Lung (tissue), 12 donors: ENCODE measurements around the gene FCER2. TPM values are rescaled to one million over a fixed set of nuclear protein-coding genes. Genes with fewer than 3 reads are reported as not detected.

Source experiments
- ATAC-seq: fragments of 200-7000 bp; cut with Tn5 transposase; one replicate; pipeline ENCODE4 v1.9.1; 2020; ENCODE audit warnings: moderate number of reproducible peaks; ENCODE audit not compliant: insufficient read depth, low FRiP score
- DNase-seq, 3 donors: peaks; one replicate each; pipeline ENCODE4 v3.0.0-alpha.2; 2013 to 2017
- H3K27ac ChIP-seq, 2 donors: one replicate each; pipeline ENCODE4 v1.5.1; 2013; ENCODE audit warnings: mild to moderate bottlenecking in 2 of 2, moderate library complexity in 2 of 2, control low read depth in 1 of 2, inconsistent platforms in 1 of 2, low read depth in 1 of 2, low read length in 1 of 2
- H3K27me3 ChIP-seq, 3 donors: one replicate each; pipeline ENCODE4 v1.5.1; 2013; ENCODE audit warnings: low read length in 2 of 3; ENCODE audit not compliant: control insufficient read depth in 3 of 3, insufficient read depth in 3 of 3
- H3K36me3 ChIP-seq, 4 donors: one replicate each; pipeline ENCODE4 v1.5.1; 2013; ENCODE audit warnings: low read length in 4 of 4, mild to moderate bottlenecking in 1 of 4, moderate library complexity in 1 of 4; ENCODE audit not compliant: control insufficient read depth in 4 of 4, insufficient read depth in 4 of 4
- H3K4me1 ChIP-seq, 5 donors: one replicate each; pipeline ENCODE4 v1.5.1; 2013; ENCODE audit warnings: low read length in 5 of 5, mild to moderate bottlenecking in 2 of 5, moderate library complexity in 1 of 5; ENCODE audit not compliant: control insufficient read depth in 5 of 5, insufficient read depth in 5 of 5
- H3K4me3 ChIP-seq: one replicate; pipeline ENCODE4 v1.5.1; 2013; ENCODE audit warnings: mild to moderate bottlenecking, control low read depth, moderate library complexity
- H3K9ac ChIP-seq, 2 donors: one replicate each; pipeline ENCODE4 v1.5.1; 2013; ENCODE audit warnings: low read length in 2 of 2, control low read depth in 1 of 2; ENCODE audit not compliant: insufficient read depth in 1 of 2
- H3K9me3 ChIP-seq, 4 donors: one replicate each; pipeline ENCODE4 v1.5.1; 2013; ENCODE audit warnings: low read length in 3 of 4, mild to moderate bottlenecking in 1 of 4, moderate library complexity in 1 of 4; ENCODE audit not compliant: control insufficient read depth in 4 of 4, insufficient read depth in 3 of 4
- WGBS, 2 donors: extraction: QIAGEN DNeasy Blood & Tissue Kit; methylation state at CpG; one replicate each; pipeline ENCODE4 v1.1.7; 2013; 5-methylcytosine and 5-hydroxymethylcytosine counted together
- polyA plus RNA-seq, 2 donors: library from polyadenylated mRNA; stranded (reverse); fragments of 200-250 nt; gene quantifications; one replicate each; pipeline ENCODE4 v1.2.1, GENCODE V29; 2013
- total RNA-seq, 2 donors: library from RNA; depleted of rRNA in 1 of 2; stranded (reverse); fragments of >200 nt in 1 of 2; gene quantifications; one replicate each; pipeline ENCODE4 v1.2.1, GENCODE V29; 2014 to 2021
- TF ChIP-seq, protein P1 (sequence below): IDR thresholded peaks from 2 replicates; pipeline ENCODE4 v1.5.1; 2012; ENCODE audit warnings: mild to moderate bottlenecking; ENCODE audit errors: control extremely low read depth, extremely low read depth
- donor health status: control.
- donor health status: control.
- donor health status: Bipolar disorder and iron deficiency.
- donor health status: healthy.
- donor health status: DM: yes; HTN: yes; CAD: no.

FCER2 gene
- total and polyA plus RNA-seq, 4 donors: 0.37 to 1.2 (median 0.45) TPM

DNA sequence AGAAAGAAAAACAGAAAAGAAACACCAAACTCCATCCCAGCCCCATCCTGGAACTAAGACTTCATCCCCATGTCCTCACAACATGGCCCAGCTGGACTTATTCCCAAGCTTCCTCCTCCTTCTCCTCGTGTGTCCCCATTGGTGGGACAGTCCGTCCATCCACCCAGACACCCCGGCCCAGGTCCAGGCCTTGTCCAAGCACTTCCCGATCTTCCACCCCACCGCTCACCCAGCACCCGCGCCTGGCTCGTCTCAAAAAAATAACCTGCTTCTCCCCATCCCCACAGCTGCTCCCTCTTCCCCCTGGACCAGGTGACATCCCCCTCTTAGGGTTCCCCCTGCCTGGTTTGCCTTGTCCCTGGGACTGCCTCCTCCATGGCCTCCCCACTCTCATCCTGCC is 1.4 kb upstream of the FCER2 start:
- Histone ChIP-seq H3K27me3 (peaks cover 0 to 3% (median 2%) of the 10 kb centered on the region in 3 donors), H3K27ac (no peak overlapping the region), H3K4me3 (no peak overlapping the region), H3K9ac (no peak overlapping the region), H3K4me1 (peaks cover 0 to 8% (median 0%) of the 10 kb centered on the region in 5 donors), H3K36me3 (no peaks in the 10 kb centered on the region), H3K9me3 (peaks cover 0 to 1% (median 0%) of the 10 kb centered on the region in 4 donors)
- DNase-seq (no peak), ATAC-seq (no peak)
- TF ChIP-seq, protein P1, sequence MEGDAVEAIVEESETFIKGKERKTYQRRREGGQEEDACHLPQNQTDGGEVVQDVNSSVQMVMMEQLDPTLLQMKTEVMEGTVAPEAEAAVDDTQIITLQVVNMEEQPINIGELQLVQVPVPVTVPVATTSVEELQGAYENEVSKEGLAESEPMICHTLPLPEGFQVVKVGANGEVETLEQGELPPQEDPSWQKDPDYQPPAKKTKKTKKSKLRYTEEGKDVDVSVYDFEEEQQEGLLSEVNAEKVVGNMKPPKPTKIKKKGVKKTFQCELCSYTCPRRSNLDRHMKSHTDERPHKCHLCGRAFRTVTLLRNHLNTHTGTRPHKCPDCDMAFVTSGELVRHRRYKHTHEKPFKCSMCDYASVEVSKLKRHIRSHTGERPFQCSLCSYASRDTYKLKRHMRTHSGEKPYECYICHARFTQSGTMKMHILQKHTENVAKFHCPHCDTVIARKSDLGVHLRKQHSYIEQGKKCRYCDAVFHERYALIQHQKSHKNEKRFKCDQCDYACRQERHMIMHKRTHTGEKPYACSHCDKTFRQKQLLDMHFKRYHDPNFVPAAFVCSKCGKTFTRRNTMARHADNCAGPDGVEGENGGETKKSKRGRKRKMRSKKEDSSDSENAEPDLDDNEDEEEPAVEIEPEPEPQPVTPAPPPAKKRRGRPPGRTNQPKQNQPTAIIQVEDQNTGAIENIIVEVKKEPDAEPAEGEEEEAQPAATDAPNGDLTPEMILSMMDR: no peak
- WGBS, 2 donors: 68 to 75% methylated on average over 8 of the region's 8 CpGs

DNA sequence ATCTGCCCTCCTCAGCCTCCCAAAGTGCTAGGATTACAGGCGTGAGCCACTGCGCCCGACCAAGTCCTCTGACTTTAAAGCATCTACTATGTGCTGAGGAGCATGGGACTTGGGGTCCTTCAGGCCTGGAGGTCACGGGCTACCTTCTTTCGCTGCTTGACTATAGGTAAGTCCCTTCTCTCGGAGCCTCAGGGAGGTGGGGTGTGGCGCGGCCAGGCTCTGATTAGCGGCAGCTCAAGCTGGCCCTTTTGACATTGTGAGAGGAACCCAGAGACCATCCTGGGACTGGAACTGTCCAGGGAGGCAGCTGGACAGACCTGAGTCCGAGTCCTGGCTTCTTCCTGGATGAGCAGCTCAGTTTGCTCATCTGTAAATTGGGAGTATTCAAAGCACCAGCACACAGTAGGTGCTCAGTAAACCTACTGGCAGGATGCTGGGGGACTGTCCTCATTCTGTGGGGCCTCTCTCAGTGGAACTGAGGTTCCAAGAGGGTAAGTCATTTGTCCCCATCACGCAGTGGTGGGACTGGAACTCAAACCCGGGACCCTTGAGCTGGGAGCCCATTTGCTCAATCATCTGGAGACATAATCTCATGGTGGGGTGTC is 780 bp downstream of the FCER2 start:
- 94 to 96% methylated on average over 12 of the region's 12 CpGs for whole genome bisulfite sequencing, 2 donors
- no peak for ATAC-seq
- H3K27ac ChIP-seq: no peak overlapping the region
- H3K9ac ChIP-seq: no peak overlapping the region
- H3K9me3 ChIP-seq: peaks cover 0 to 1% (median 0%) of the 10 kb centered on the region in 4 donors
- H3K36me3 ChIP-seq: no peaks in the 10 kb centered on the region
- peaks cover 0 to 4% (median 3%) of the 10 kb centered on the region in 3 donors for H3K27me3 ChIP-seq
- DNase-seq: no peak
- TF ChIP-seq, protein P1: no peak
- no peaks in the 10 kb centered on the region for H3K4me1 ChIP-seq
- H3K4me3 ChIP-seq: no peak overlapping the region

DNA sequence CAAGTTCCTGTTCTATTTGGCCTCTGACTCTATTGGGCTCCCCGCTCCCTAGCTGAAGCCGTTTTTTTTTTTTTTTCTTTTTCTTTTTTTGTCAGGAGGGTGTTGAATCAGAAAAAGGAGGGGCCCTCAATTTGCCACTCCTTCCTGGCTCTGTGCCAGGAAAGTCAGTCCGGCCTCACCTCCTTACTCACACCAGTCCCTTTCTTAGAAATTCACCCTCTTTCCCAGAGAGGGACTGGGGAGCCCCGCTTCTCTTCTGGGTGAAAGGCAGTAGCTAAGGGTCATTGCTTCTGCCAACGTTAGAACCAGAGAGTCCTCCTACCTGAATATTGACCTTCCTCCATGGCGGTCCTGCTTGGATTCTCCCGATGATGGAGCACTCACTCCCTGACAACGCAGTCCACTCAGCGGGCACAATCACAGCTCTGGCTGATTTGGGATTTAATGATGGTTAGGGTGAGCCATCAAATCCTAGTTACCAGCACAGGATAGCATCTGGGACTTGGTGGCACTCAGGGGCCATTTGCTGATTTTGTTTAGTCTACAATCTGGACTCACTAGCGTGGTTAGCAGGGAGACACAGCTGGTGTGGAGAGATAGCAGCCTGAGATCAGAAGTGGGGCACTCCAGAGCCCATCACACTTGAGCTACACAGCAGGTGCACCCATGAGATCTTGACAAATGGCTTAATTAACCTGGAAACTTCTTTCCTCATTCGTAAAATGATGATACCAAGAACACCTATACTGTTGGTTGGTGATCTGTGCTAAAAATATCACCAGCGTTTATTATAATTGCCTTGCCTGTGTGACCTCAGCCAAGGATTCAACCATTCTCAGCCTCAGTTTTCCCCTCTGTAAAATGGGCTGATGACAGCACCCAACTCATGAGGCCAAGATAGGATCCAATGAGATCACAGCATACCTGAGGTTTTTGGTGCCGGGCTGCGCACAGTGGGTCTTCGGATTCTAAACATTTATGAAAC is 2.2 kb downstream of the FCER2 start:
- Histone ChIP-seq H3K36me3 (no peaks in the 10 kb centered on the region), H3K27me3 (peaks cover 0 to 4% (median 3%) of the 10 kb centered on the region in 3 donors), H3K9ac (no peak overlapping the region), H3K4me1 (no peaks in the 10 kb centered on the region), H3K9me3 (peaks cover 0 to 1% (median 0%) of the 10 kb centered on the region in 4 donors), H3K4me3 (no peak overlapping the region), H3K27ac (no peak overlapping the region)
- ATAC-seq (no peak), DNase-seq (no peak)
- TF ChIP-seq, protein P1: no peak
- 58 to 67% methylated on average over 15 of the region's 15 CpGs for WGBS, 2 donors
